SK-N-SH (cell line): ENCODE measurements around the gene CATSPERE. TPM values are rescaled to one million over a fixed set of nuclear protein-coding genes. Genes with fewer than 3 reads are reported as not detected.

Experiments used
- CTCF ChIA-PET: fragments of 300-600, 350-600 bp; formaldehyde crosslinking; extraction: SDS; loops from one replicate; lab custom pipeline; 2021; lab: Yijun Ruan, JAX
- POLR2A ChIA-PET: fragments of 350-600 bp; sonication (Branson Sonifier 250); formaldehyde crosslinking; extraction: SDS; loops from one replicate; lab custom pipeline; 2020; ENCODE audit warnings: antibody characterized with exemption, inconsistent platforms; lab: Yijun Ruan, JAX
- DNase-seq: peaks from one replicate; pipeline ENCODE4 v3.0.0; 2012
- H2AFZ ChIP-seq: fragments of 200-600 bp; sonication (generic); 2 replicates; pipeline ENCODE4 v1.8.1; 2016; ENCODE audit warnings: antibody characterized with exemption, mild to moderate bottlenecking, low read depth
- H3F3A ChIP-seq: fragments of 200-600 bp; sonication (generic); replicated peaks from 2 replicates; pipeline ENCODE3; 2016; ENCODE audit warnings: antibody characterized with exemption, mild to moderate bottlenecking; ENCODE audit not compliant: insufficient read depth
- H3K27ac ChIP-seq, 2 experiments: fragments of 200-500 bp in 1 of 2; fragments of 200-600 bp in 1 of 2; sonication (Bioruptor generic) in 1 of 2; sonication (generic), shearing (Covaris generic) in 1 of 2; 2 replicates each; pipeline versions ENCODE4 v1.5.1 to v1.6.1; 2014 to 2016; ENCODE audit warnings: low read depth in 2 of 2, inconsistent platforms in 1 of 2, low read length in 1 of 2, mild to moderate bottlenecking in 1 of 2, mixed read lengths in 1 of 2
- H3K27me3 ChIP-seq: fragments of 200-600 bp; sonication (generic), shearing (Covaris generic); 2 replicates; pipeline ENCODE4 v1.6.1; 2016; ENCODE audit warnings: mixed run types; ENCODE audit not compliant: insufficient read depth
- H3K36me3 ChIP-seq, 2 experiments: fragments of 200-500 bp in 1 of 2; fragments of 200-600 bp in 1 of 2; sonication (Bioruptor generic) in 1 of 2; sonication (generic) in 1 of 2; replicated peaks in 1 of 2; 2 replicates each; pipeline versions ENCODE3 to v1.5.1; 2014 to 2016; ENCODE audit warnings: low read length in 1 of 2, mild to moderate bottlenecking in 1 of 2; ENCODE audit not compliant: insufficient read depth in 2 of 2, control insufficient read depth in 1 of 2
- H3K4me1 ChIP-seq, 2 experiments: fragments of 200-500 bp in 1 of 2; fragments of 200-600 bp in 1 of 2; sonication (Bioruptor generic) in 1 of 2; sonication (generic), shearing (Covaris generic) in 1 of 2; 2 replicates each; pipeline versions ENCODE4 v1.5.1 to v1.6.1; 2014 to 2016; ENCODE audit warnings: low read depth in 1 of 2, low read length in 1 of 2, mixed run types in 1 of 2; ENCODE audit not compliant: insufficient read depth in 2 of 2, control insufficient read depth in 1 of 2
- H3K4me2 ChIP-seq: fragments of 200-600 bp; sonication (generic), shearing (Covaris generic); 2 replicates; pipeline ENCODE4 v1.6.1; 2017; ENCODE audit warnings: mixed run types
- H3K4me3 ChIP-seq, 2 experiments: fragments of 200-500 bp in 1 of 2; fragments of 200-600 bp in 1 of 2; sonication (Bioruptor generic) in 1 of 2; sonication (generic), shearing (Covaris generic) in 1 of 2; 2 replicates each; pipeline versions ENCODE4 v1.5.1 to v1.8.1; 2014 to 2016; ENCODE audit warnings: low read depth in 2 of 2, inconsistent platforms in 1 of 2, low read length in 1 of 2, mild to moderate bottlenecking in 1 of 2, mixed read lengths in 1 of 2, moderate library complexity in 1 of 2
- H3K79me2 ChIP-seq: fragments of 200-600 bp; sonication (generic); 2 replicates; pipeline ENCODE4 v1.8.1; 2017; ENCODE audit warnings: mild to moderate bottlenecking; ENCODE audit not compliant: insufficient read depth
- H3K9ac ChIP-seq: fragments of 200-600 bp; sonication (generic); 2 replicates; pipeline ENCODE4 v1.6.1; 2017; ENCODE audit warnings: mixed run types
- H3K9me2 ChIP-seq: fragments of 200-600 bp; sonication (generic); 2 replicates; pipeline ENCODE4 v1.6.1; 2017; ENCODE audit warnings: mixed run types
- H3K9me3 ChIP-seq: fragments of 200-600 bp; sonication (generic); 2 replicates; pipeline ENCODE4 v1.6.1; 2017; ENCODE audit warnings: mixed run types, mild to moderate bottlenecking, moderate library complexity
- H4K20me1 ChIP-seq: fragments of 200-600 bp; sonication (generic); 2 replicates; pipeline ENCODE4 v1.6.1; 2017; ENCODE audit warnings: mild to moderate bottlenecking, mixed run types; ENCODE audit not compliant: insufficient read depth
- CHD2 ChIP-seq: fragments of 150-350 bp; IDR thresholded peaks from 2 replicates; pipeline ENCODE4 v1.6.1; 2018; ENCODE audit warnings: low read length; ENCODE audit not compliant: partially characterized antibody
- CTCF ChIP-seq: fragments of 200-600 bp; sonication (generic); IDR thresholded peaks from 2 replicates; pipeline ENCODE4 v1.6.1; 2017; ENCODE audit warnings: antibody characterized with exemption, mild to moderate bottlenecking, moderate library complexity
- ELF1 ChIP-seq: IDR thresholded peaks from 2 replicates; pipeline ENCODE4 v1.4.0; 2012
- EP300 ChIP-seq, 2 experiments: IDR thresholded peaks; 2 replicates each; pipeline versions ENCODE4 v1.4.0 to v1.6.1; 2012; ENCODE audit warnings: borderline replicate concordance in 1 of 2, low read depth in 1 of 2, low read length in 1 of 2
- EZH2phosphoT487 ChIP-seq: fragments of 200-600 bp; sonication (generic); IDR thresholded peaks from 2 replicates; pipeline ENCODE4 v1.6.1; 2017; ENCODE audit warnings: low read depth, mixed run types, mild to moderate bottlenecking, antibody characterized with exemption, moderate library complexity, borderline replicate concordance
- FOXJ3 ChIP-seq: sonication (generic); formaldehyde crosslinking; IDR thresholded peaks from 2 replicates; pipeline ENCODE4 v1.5.1; 2020; ENCODE audit warnings: mild to moderate bottlenecking, missing genetic modification reagents
- FOXM1 ChIP-seq: IDR thresholded peaks from 2 replicates; pipeline ENCODE4 v1.4.0; 2012; ENCODE audit warnings: low read depth, mild to moderate bottlenecking
- GABPA ChIP-seq: IDR thresholded peaks from 2 replicates; pipeline ENCODE4 v1.4.0; 2012; ENCODE audit warnings: low read depth, mild to moderate bottlenecking
- GATA2 ChIP-seq: sonication (generic); formaldehyde crosslinking; IDR thresholded peaks from 2 replicates; pipeline ENCODE4 v1.5.0; 2020; ENCODE audit warnings: mild to moderate bottlenecking, missing genetic modification reagents
- IRF3 ChIP-seq: fragments of 150-350 bp; IDR thresholded peaks from 2 replicates; pipeline ENCODE4 v1.6.1; 2016; ENCODE audit warnings: mild to moderate bottlenecking, low read depth, low read length
- JUND ChIP-seq: IDR thresholded peaks from 2 replicates; pipeline ENCODE4 v1.4.0; 2012
- MAX ChIP-seq: IDR thresholded peaks from 2 replicates; pipeline ENCODE4 v1.4.0; 2012; ENCODE audit warnings: low read depth
- MEF2A ChIP-seq: IDR thresholded peaks from 2 replicates; pipeline ENCODE4 v1.4.0; 2012; ENCODE audit warnings: low read depth, borderline replicate concordance
- MXI1 ChIP-seq: IDR thresholded peaks from 2 replicates; pipeline ENCODE4 v1.6.1; 2012; ENCODE audit warnings: mild to moderate bottlenecking, low read depth, low read length, improper control_type of control experiment
- NFIC ChIP-seq: IDR thresholded peaks from 2 replicates; pipeline ENCODE4 v1.4.0; 2012; ENCODE audit warnings: borderline replicate concordance
- NRF1 ChIP-seq: IDR thresholded peaks from 2 replicates; pipeline ENCODE4 v1.6.1; 2012; ENCODE audit warnings: low read depth, mild to moderate bottlenecking, low read length
- PBX3 ChIP-seq: IDR thresholded peaks from 2 replicates; pipeline ENCODE4; 2012
- RAD21 ChIP-seq: IDR thresholded peaks from 2 replicates; pipeline ENCODE4 v1.6.1; 2012; ENCODE audit warnings: mild to moderate bottlenecking, low read length
- RCOR1 ChIP-seq: fragments of 150-350 bp; IDR thresholded peaks from 2 replicates; pipeline ENCODE4 v1.6.1; 2017; ENCODE audit warnings: antibody characterized with exemption, low read length
- RXRA ChIP-seq: IDR thresholded peaks from 2 replicates; pipeline ENCODE4 v1.4.0; 2012; ENCODE audit warnings: low read depth, mild to moderate bottlenecking, borderline replicate concordance
- TAF1 ChIP-seq: IDR thresholded peaks from 2 replicates; pipeline ENCODE4 v1.6.1; 2012; ENCODE audit warnings: low read depth, mild to moderate bottlenecking, low read length, moderate library complexity, borderline replicate concordance
- TEAD4 ChIP-seq: IDR thresholded peaks from 2 replicates; pipeline ENCODE4 v1.4.0; 2012; ENCODE audit warnings: mild to moderate bottlenecking, borderline replicate concordance; ENCODE audit not compliant: insufficient read depth
- YY1 ChIP-seq: IDR thresholded peaks from 2 replicates; pipeline ENCODE4 v1.4.0; 2012; ENCODE audit warnings: low read depth, mild to moderate bottlenecking
- ZBTB33 ChIP-seq: IDR thresholded peaks from 2 replicates; pipeline ENCODE4 v1.4.0; 2012; ENCODE audit warnings: low read depth, borderline replicate concordance
- WGBS: methylation state at CpG from one replicate; pipeline ENCODE4 v1.1.6; 2017; ENCODE audit warnings: low lambda C conversion rate; 5-methylcytosine and 5-hydroxymethylcytosine counted together
- polyA plus RNA-seq, 3 experiments: library from polyadenylated mRNA; depleted of rRNA; stranded (reverse); fragments of >200 nt; gene quantifications; 2 replicates each; pipeline ENCODE4 v1.2.3, GENCODE V29; 2012
- TF ChIP-seq, protein P1 (sequence below): IDR thresholded peaks from 2 replicates; pipeline ENCODE4 v1.4.0; 2012; ENCODE audit warnings: low read depth, borderline replicate concordance

Gene CATSPERE
- polyA plus RNA-seq, 1 of the 3 experiments (the other 2 are of a cell fraction), result 0.30 TPM

DNA sequence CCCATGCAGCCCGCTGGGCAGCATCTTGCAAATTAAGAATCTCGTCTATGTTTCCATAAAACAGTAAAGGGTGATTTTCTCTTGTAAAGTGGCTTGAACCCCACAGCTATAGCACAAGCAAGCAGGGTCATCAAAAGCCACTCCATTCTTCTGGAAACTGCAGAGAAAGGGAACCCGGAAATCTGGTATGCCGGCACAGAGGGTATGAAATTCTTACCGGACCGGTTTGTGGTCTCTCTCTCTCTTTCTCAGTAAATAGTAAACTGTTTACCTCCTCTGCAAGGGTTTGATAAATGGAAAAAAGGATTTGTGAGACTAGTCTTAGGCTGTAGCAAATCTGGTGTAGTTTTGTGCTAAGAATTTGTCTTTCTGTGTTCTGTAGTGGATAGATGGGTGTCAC, 6.7 kb upstream of the CATSPERE start (continued):
- no peak for TF ChIP-seq EZH2phosphoT487
- no peak for TF ChIP-seq FOXJ3 (CRISPR knock-in tag)
- TF ChIP-seq GABPA, result no peak
- no peak for TF ChIP-seq RXRA
- no peak for TF ChIP-seq NRF1
- TF ChIP-seq CHD2, result no peak

- Histone ChIP-seq H3K27ac (peak overlapping the region in 1 of 2 experiments; percentile 82; a peak in 2 of 4 replicates), H3K9me3 (no peaks in the 10 kb centered on the region), H3K4me2 (no peak overlapping the region), H3K9ac (no peak overlapping the region), H2AFZ (no peak overlapping the region), H3K4me1 (peaks cover 0 to 16% of the 10 kb centered on the region in 2 experiments; a peak in 3 of 4 replicates), H3F3A (peaks cover 4% of the 10 kb centered on the region), H3K4me3 (no peak overlapping the region), H3K36me3 (peaks cover 0 to 11% of the 10 kb centered on the region in 2 experiments), H3K9me2 (no peaks in the 10 kb centered on the region), H4K20me1 (no peaks in the 10 kb centered on the region), H3K79me2 (no peaks in the 10 kb centered on the region), H3K27me3 (no peaks in the 10 kb centered on the region)
- DNase-seq, result peak; percentile 32
- ChIA-PET CTCF (no interaction called here), POLR2A (no interaction called here)
- WGBS, result 40% methylated on average over 1 of the region's 1 CpG
- TF ChIP-seq GABPA (no peak), ZBTB33 (no peak), EP300 (IDR thresholded peaks at IDR 0.05; ENCODE audit: borderline replicate concordance in 1 of 2, low read depth in 1 of 2, low read length in 1 of 2) (0 out of 4 replicates have a peak, but pooled peaks of 1 of the 2 experiments have one; percentile 40), GATA2 (CRISPR knock-in tag) (peak; percentile 79), JUND (no peak), MAX (no peak), IRF3 (no peak), RCOR1 (no peak), RXRA (no peak), ELF1 (no peak), TEAD4 (no peak), EZH2phosphoT487 (no peak), MEF2A (no peak), TAF1 (no peak), CHD2 (peak; percentile 40), NFIC (no peak), FOXM1 (no peak), PBX3 (no peak), CTCF (no peak), YY1 (no peak), RAD21 (no peak), MXI1 (0 out of 2 replicates have a peak, but pooled peaks have one; percentile 25)
- TF ChIP-seq, protein P1, sequence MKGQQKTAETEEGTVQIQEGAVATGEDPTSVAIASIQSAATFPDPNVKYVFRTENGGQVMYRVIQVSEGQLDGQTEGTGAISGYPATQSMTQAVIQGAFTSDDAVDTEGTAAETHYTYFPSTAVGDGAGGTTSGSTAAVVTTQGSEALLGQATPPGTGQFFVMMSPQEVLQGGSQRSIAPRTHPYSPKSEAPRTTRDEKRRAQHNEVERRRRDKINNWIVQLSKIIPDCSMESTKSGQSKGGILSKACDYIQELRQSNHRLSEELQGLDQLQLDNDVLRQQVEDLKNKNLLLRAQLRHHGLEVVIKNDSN, result no peak
Measured at GRCh38 chr1:244456586-244456985, 4.5 kb upstream of the CATSPERE start.
